ENCODE data around the gene ZBTB34.
"Not testable (repeated sequence)": the region's sequence is repeated elsewhere in the genome, so short reads cannot be mapped to it uniquely, and the experiment has no call there.

ZBTB34 gene

GRCh38 chr9:126824052-126824451, 36.4 kb upstream of the ZBTB34 start:
- Histone ChIP-seq H3K9me3 (replicated peaks in 1 of 2; ENCODE audit: control insufficient read depth in 2 of 2, insufficient read depth in 1 of 2, low read depth in 1 of 2, low read length in 2 of 2) (peaks cover 5 to 19% of the 10 kb centered on the region in 2 donors), H3K36me3 (replicated peaks in 1 of 2; ENCODE audit: control insufficient read depth in 2 of 2, insufficient read depth in 2 of 2, low read length in 2 of 2) (peaks cover 2 to 54% of the 10 kb centered on the region in 2 donors)
- not testable (repeated sequence) for H2BK12ac ChIP-seq (ENCODE audit: low read length); H3K4me2 ChIP-seq (ENCODE audit: insufficient read depth, low read length, poor library complexity, severe bottlenecking); H3K27me3 ChIP-seq (ENCODE audit: control insufficient read depth in 3 of 3, insufficient read depth in 3 of 3, low read depth in 1 of 3, low read length in 3 of 3); H2AK5ac ChIP-seq (ENCODE audit: low read depth, low read length); H3K23ac ChIP-seq (ENCODE audit: low read depth, low read length, poor library complexity); H3K4me3 ChIP-seq (ENCODE audit: low read length in 2 of 2); H3K4me1 ChIP-seq (ENCODE audit: control insufficient read depth in 2 of 2, insufficient read depth in 1 of 2, low read depth in 1 of 2, low read length in 2 of 2); H3K27ac ChIP-seq (replicated peaks; ENCODE audit: low read length); H2BK15ac ChIP-seq (ENCODE audit: low read length); H2BK120ac ChIP-seq (ENCODE audit: low read depth, low read length); DNase-seq (ENCODE audit: low spot score); H2AFZ ChIP-seq (ENCODE audit: low read length); H4K91ac ChIP-seq (ENCODE audit: low read depth, low read length, poor library complexity); H3K18ac ChIP-seq (ENCODE audit: low read length); H3K9ac ChIP-seq (ENCODE audit: low read depth, low read length, poor library complexity); H3K79me1 ChIP-seq (ENCODE audit: low read depth, low read length); H4K8ac ChIP-seq (ENCODE audit: low read depth, low read length); H3K4ac ChIP-seq (ENCODE audit: low read length); H3K14ac ChIP-seq (ENCODE audit: low read length); H2BK5ac ChIP-seq (ENCODE audit: low read length)
- no CpG with 5 or more reads among the region's 7 CpGs for WGBS, 2 donors (ENCODE audit: extremely low coverage in 2 of 2, insufficient read length in 2 of 2, insufficient replicate concordance in 1 of 2)

GRCh38 chr9:126827227-126827626, 33.2 kb upstream of the ZBTB34 start:
- no peak overlapping the region for H2AK5ac ChIP-seq (ENCODE audit: low read depth, low read length)
- no peak overlapping the region for H3K4ac ChIP-seq (ENCODE audit: low read length)
- H3K27me3 ChIP-seq (ENCODE audit: control insufficient read depth in 3 of 3, insufficient read depth in 3 of 3, low read depth in 1 of 3, low read length in 3 of 3) = no peaks in the 10 kb centered on the region
- H3K4me2 ChIP-seq (ENCODE audit: insufficient read depth, low read length, poor library complexity, severe bottlenecking) = no peak overlapping the region
- H3K9ac ChIP-seq (ENCODE audit: low read depth, low read length, poor library complexity) = no peak overlapping the region
- no peaks in the 10 kb centered on the region for H3K4me1 ChIP-seq (ENCODE audit: control insufficient read depth in 2 of 2, insufficient read depth in 1 of 2, low read depth in 1 of 2, low read length in 2 of 2)
- DNase-seq (ENCODE audit: low spot score) = no peak
- no peak overlapping the region for H2BK15ac ChIP-seq (ENCODE audit: low read length)
- no peak overlapping the region for H2BK12ac ChIP-seq (ENCODE audit: low read length)
- no peak overlapping the region for H3K23ac ChIP-seq (ENCODE audit: low read depth, low read length, poor library complexity)
- no peak overlapping the region for H2BK5ac ChIP-seq (ENCODE audit: low read length)
- no peak overlapping the region for H2AFZ ChIP-seq (ENCODE audit: low read length)
- no peak overlapping the region for H3K27ac ChIP-seq (replicated peaks; ENCODE audit: low read length)
- peaks cover 0 to 2% of the 10 kb centered on the region in 2 donors for H3K9me3 ChIP-seq (replicated peaks in 1 of 2; ENCODE audit: control insufficient read depth in 2 of 2, insufficient read depth in 1 of 2, low read depth in 1 of 2, low read length in 2 of 2)
- H2BK120ac ChIP-seq (ENCODE audit: low read depth, low read length) = no peak overlapping the region
- no peak overlapping the region for H3K14ac ChIP-seq (ENCODE audit: low read length)
- H3K79me1 ChIP-seq (ENCODE audit: low read depth, low read length) = no peaks in the 10 kb centered on the region
- no CpG with 5 or more reads among the region's 7 CpGs for WGBS, 2 donors (ENCODE audit: extremely low coverage in 2 of 2, insufficient read length in 2 of 2, insufficient replicate concordance in 1 of 2)
- H3K4me3 ChIP-seq (ENCODE audit: low read length in 2 of 2) = no peak overlapping the region
- no peak overlapping the region for H3K18ac ChIP-seq (ENCODE audit: low read length)
- peaks cover 4 to 44% of the 10 kb centered on the region in 2 donors for H3K36me3 ChIP-seq (replicated peaks in 1 of 2; ENCODE audit: control insufficient read depth in 2 of 2, insufficient read depth in 2 of 2, low read length in 2 of 2)
- H4K8ac ChIP-seq (ENCODE audit: low read depth, low read length) = no peak overlapping the region
- H4K91ac ChIP-seq (ENCODE audit: low read depth, low read length, poor library complexity) = no peak overlapping the region

GRCh38 chr9:126829035-126829434, 31.4 kb upstream of the ZBTB34 start:
- Histone ChIP-seq H2BK15ac (ENCODE audit: low read length) (no peak overlapping the region), H2AFZ (ENCODE audit: low read length) (no peak overlapping the region), H2BK12ac (ENCODE audit: low read length) (no peak overlapping the region), H3K36me3 (replicated peaks in 1 of 2; ENCODE audit: control insufficient read depth in 2 of 2, insufficient read depth in 2 of 2, low read length in 2 of 2) (peaks cover 17 to 47% of the 10 kb centered on the region in 2 donors), H3K9me3 (replicated peaks in 1 of 2; ENCODE audit: control insufficient read depth in 2 of 2, insufficient read depth in 1 of 2, low read depth in 1 of 2, low read length in 2 of 2) (peaks cover 0 to 2% of the 10 kb centered on the region in 2 donors), H3K4me3 (ENCODE audit: low read length in 2 of 2) (no peak overlapping the region), H3K14ac (ENCODE audit: low read length) (no peak overlapping the region), H2BK120ac (ENCODE audit: low read depth, low read length) (no peak overlapping the region), H3K79me1 (ENCODE audit: low read depth, low read length) (no peaks in the 10 kb centered on the region), H3K27me3 (ENCODE audit: control insufficient read depth in 3 of 3, insufficient read depth in 3 of 3, low read depth in 1 of 3, low read length in 3 of 3) (no peaks in the 10 kb centered on the region), H2AK5ac (ENCODE audit: low read depth, low read length) (no peak overlapping the region), H4K91ac (ENCODE audit: low read depth, low read length, poor library complexity) (no peak overlapping the region), H3K4me1 (ENCODE audit: control insufficient read depth in 2 of 2, insufficient read depth in 1 of 2, low read depth in 1 of 2, low read length in 2 of 2) (no peaks in the 10 kb centered on the region), H4K8ac (ENCODE audit: low read depth, low read length) (no peak overlapping the region), H3K23ac (ENCODE audit: low read depth, low read length, poor library complexity) (no peak overlapping the region), H3K27ac (replicated peaks; ENCODE audit: low read length) (no peak overlapping the region), H3K4ac (ENCODE audit: low read length) (no peak overlapping the region), H3K9ac (ENCODE audit: low read depth, low read length, poor library complexity) (no peak overlapping the region), H3K18ac (ENCODE audit: low read length) (no peak overlapping the region), H2BK5ac (ENCODE audit: low read length) (no peak overlapping the region), H3K4me2 (ENCODE audit: insufficient read depth, low read length, poor library complexity, severe bottlenecking) (no peak overlapping the region)
- no CpG with 5 or more reads among the region's 1 CpG for WGBS, 2 donors (ENCODE audit: extremely low coverage in 2 of 2, insufficient read length in 2 of 2, insufficient replicate concordance in 1 of 2)
- DNase-seq (ENCODE audit: low spot score) = no peak

- Histone ChIP-seq H3K14ac (ENCODE audit: low read length) (no peak overlapping the region), H3K23ac (ENCODE audit: low read depth, low read length, poor library complexity) (no peak overlapping the region), H2AK5ac (ENCODE audit: low read depth, low read length) (no peak overlapping the region), H3K27me3 (ENCODE audit: control insufficient read depth in 3 of 3, insufficient read depth in 3 of 3, low read depth in 1 of 3, low read length in 3 of 3) (no peaks in the 10 kb centered on the region), H3K4me1 (ENCODE audit: control insufficient read depth in 2 of 2, insufficient read depth in 1 of 2, low read depth in 1 of 2, low read length in 2 of 2) (no peaks in the 10 kb centered on the region), H3K4ac (ENCODE audit: low read length) (no peak overlapping the region), H4K8ac (ENCODE audit: low read depth, low read length) (no peak overlapping the region), H3K9me3 (replicated peaks in 1 of 2; ENCODE audit: control insufficient read depth in 2 of 2, insufficient read depth in 1 of 2, low read depth in 1 of 2, low read length in 2 of 2) (no peaks in the 10 kb centered on the region), H2BK5ac (ENCODE audit: low read length) (no peak overlapping the region), H4K91ac (ENCODE audit: low read depth, low read length, poor library complexity) (no peak overlapping the region), H2BK12ac (ENCODE audit: low read length) (no peak overlapping the region), H2BK15ac (ENCODE audit: low read length) (no peak overlapping the region), H3K4me2 (ENCODE audit: insufficient read depth, low read length, poor library complexity, severe bottlenecking) (no peak overlapping the region), H2AFZ (ENCODE audit: low read length) (no peak overlapping the region), H2BK120ac (ENCODE audit: low read depth, low read length) (no peak overlapping the region), H3K18ac (ENCODE audit: low read length) (no peak overlapping the region), H3K9ac (ENCODE audit: low read depth, low read length, poor library complexity) (no peak overlapping the region), H3K4me3 (ENCODE audit: low read length in 2 of 2) (no peak overlapping the region), H3K79me1 (ENCODE audit: low read depth, low read length) (no peaks in the 10 kb centered on the region), H3K27ac (replicated peaks; ENCODE audit: low read length) (no peak overlapping the region), H3K36me3 (replicated peaks in 1 of 2; ENCODE audit: control insufficient read depth in 2 of 2, insufficient read depth in 2 of 2, low read length in 2 of 2) (peaks cover 20 to 52% of the 10 kb centered on the region in 2 donors)
- WGBS, 2 donors (ENCODE audit: extremely low coverage in 2 of 2, insufficient read length in 2 of 2, insufficient replicate concordance in 1 of 2) = no CpG with 5 or more reads among the region's 3 CpGs
- no peak for DNase-seq (ENCODE audit: low spot score)
Measured at GRCh38 chr9:126830827-126831226, 29.6 kb upstream of the ZBTB34 start.
